ENCODE results near the gene ZBTB40. TPM values are rescaled to one million over a fixed set of nuclear protein-coding genes. Genes with fewer than 3 reads are reported as not detected.

The ZBTB40 gene, protein sequence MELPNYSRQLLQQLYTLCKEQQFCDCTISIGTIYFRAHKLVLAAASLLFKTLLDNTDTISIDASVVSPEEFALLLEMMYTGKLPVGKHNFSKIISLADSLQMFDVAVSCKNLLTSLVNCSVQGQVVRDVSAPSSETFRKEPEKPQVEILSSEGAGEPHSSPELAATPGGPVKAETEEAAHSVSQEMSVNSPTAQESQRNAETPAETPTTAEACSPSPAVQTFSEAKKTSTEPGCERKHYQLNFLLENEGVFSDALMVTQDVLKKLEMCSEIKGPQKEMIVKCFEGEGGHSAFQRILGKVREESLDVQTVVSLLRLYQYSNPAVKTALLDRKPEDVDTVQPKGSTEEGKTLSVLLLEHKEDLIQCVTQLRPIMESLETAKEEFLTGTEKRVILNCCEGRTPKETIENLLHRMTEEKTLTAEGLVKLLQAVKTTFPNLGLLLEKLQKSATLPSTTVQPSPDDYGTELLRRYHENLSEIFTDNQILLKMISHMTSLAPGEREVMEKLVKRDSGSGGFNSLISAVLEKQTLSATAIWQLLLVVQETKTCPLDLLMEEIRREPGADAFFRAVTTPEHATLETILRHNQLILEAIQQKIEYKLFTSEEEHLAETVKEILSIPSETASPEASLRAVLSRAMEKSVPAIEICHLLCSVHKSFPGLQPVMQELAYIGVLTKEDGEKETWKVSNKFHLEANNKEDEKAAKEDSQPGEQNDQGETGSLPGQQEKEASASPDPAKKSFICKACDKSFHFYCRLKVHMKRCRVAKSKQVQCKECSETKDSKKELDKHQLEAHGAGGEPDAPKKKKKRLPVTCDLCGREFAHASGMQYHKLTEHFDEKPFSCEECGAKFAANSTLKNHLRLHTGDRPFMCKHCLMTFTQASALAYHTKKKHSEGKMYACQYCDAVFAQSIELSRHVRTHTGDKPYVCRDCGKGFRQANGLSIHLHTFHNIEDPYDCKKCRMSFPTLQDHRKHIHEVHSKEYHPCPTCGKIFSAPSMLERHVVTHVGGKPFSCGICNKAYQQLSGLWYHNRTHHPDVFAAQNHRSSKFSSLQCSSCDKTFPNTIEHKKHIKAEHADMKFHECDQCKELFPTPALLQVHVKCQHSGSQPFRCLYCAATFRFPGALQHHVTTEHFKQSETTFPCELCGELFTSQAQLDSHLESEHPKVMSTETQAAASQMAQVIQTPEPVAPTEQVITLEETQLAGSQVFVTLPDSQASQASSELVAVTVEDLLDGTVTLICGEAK
- total RNA-seq (2021), result 13.7 and 21.4 TPM in 2 replicates
- Bru-seq, nascent RNA, result percentile 75 among the genes with signal in this experiment
- percentile 70 among the genes with signal in this experiment for BruChase-seq, experiment 1, labeled RNA remaining after a 2-hour chase
- BruChase-seq, experiment 2, labeled RNA remaining after a 6-hour chase, result percentile 77 among the genes with signal in this experiment
- long read RNA-seq, full-length matches to known transcripts, result 2 of 8 reads
- long read RNA-seq, partial matches to known transcripts, result 0 of 8 reads
- long read RNA-seq, other reads (novel, unspliced or antisense), result 6 of 8 reads

DNA sequence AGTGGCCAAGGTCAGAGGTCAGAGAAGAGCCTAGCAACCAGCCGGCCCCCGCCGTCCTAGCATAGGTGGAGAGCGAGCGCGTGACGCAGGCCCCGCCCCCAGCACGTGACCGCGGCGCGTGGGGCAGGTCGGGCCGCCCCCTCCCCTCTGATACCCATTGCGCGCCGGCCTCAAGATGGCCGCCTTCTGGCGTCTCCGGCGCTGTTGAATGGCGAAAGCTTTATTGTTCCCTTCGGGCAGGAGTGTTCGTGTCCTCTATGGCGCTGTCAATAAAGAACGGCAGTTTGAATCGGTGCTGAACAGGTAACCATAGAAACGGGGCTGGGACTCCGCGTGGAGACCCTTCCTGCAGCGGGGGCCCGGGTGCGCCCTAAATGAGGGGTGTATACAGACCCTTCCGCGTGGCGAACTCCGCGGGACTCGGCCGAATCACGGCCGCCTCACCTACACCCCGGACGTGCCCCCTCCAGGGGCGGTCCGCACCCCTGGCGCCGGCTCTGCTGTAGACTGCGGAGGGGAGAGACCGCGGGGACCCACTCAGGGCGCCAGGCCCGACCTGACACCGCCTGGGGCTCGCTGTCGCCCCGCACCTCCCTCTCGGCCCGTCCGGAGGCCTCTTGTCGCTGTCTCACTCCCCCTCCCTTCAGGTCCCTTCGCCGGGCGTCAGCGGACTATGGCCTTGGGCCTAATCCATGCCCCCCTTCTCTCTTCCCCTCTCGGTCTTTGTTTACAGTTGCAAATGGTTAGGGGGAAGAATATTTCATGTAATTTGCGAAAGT, at the start of gene ZBTB40:
ZBTB40 (plus strand) TSS at position 150 of the 779 bp plus-strand sequence. CDS start 38,098 bp downstream, outside the sequence.
- peaks cover 35% of the 10 kb centered on the region for H3K79me2 ChIP-seq (ENCODE audit: low read depth)
- BruUV-seq (replicated peaks), result TSS peak; percentile 47
- no peaks in the 10 kb centered on the region for H3K9me2 ChIP-seq (ENCODE audit: insufficient read depth)
- ChIA-PET CTCF (no interaction called here), POLR2A (ENCODE audit: unreplicated experiment) (no interaction called here)
- H4K20me1 ChIP-seq (ENCODE audit: insufficient read depth), result no peaks in the 10 kb centered on the region
- no peaks in the 10 kb centered on the region for H3K27me3 ChIP-seq (ENCODE audit: insufficient read depth, low read depth)
- peak; percentile 80 to 95 for DNase-seq
- peak within 1 kb of the TSS; percentile 68 for H3K4me3 ChIP-seq
- no peaks in the 10 kb centered on the region for H3K36me3 ChIP-seq (ENCODE audit: low read depth)
- H3K4me2 ChIP-seq, result peak within 1 kb of the TSS; percentile 84
- H2AFZ ChIP-seq, result peak within 1 kb of the TSS; percentile 83
- H3K9me3 ChIP-seq (ENCODE audit: insufficient read depth, low read depth), result no peaks in the 10 kb centered on the region
- no peaks in the 10 kb centered on the region for H3F3A ChIP-seq (ENCODE audit: insufficient read depth, low read depth)
- peaks cover 7% of the 10 kb centered on the region; the same call in 1 of the 2 replicates for H3K4me1 ChIP-seq (replicated peaks; ENCODE audit: insufficient read depth)
- intact Hi-C loops (cut with micrococcal nuclease; ENCODE audit: unreplicated experiment), result no loop called here
- H3K27ac ChIP-seq, result peak within 1 kb of the TSS; percentile 35; the same call in 1 of the 2 replicates
- TF ChIP-seq EZH2 (IDR thresholded peaks at IDR 0.05; ENCODE audit: low read depth), result no peak
- TF ChIP-seq, protein P1, sequence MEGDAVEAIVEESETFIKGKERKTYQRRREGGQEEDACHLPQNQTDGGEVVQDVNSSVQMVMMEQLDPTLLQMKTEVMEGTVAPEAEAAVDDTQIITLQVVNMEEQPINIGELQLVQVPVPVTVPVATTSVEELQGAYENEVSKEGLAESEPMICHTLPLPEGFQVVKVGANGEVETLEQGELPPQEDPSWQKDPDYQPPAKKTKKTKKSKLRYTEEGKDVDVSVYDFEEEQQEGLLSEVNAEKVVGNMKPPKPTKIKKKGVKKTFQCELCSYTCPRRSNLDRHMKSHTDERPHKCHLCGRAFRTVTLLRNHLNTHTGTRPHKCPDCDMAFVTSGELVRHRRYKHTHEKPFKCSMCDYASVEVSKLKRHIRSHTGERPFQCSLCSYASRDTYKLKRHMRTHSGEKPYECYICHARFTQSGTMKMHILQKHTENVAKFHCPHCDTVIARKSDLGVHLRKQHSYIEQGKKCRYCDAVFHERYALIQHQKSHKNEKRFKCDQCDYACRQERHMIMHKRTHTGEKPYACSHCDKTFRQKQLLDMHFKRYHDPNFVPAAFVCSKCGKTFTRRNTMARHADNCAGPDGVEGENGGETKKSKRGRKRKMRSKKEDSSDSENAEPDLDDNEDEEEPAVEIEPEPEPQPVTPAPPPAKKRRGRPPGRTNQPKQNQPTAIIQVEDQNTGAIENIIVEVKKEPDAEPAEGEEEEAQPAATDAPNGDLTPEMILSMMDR (conservative IDR thresholded peaks at IDR 0.05), result no peak

DNA sequence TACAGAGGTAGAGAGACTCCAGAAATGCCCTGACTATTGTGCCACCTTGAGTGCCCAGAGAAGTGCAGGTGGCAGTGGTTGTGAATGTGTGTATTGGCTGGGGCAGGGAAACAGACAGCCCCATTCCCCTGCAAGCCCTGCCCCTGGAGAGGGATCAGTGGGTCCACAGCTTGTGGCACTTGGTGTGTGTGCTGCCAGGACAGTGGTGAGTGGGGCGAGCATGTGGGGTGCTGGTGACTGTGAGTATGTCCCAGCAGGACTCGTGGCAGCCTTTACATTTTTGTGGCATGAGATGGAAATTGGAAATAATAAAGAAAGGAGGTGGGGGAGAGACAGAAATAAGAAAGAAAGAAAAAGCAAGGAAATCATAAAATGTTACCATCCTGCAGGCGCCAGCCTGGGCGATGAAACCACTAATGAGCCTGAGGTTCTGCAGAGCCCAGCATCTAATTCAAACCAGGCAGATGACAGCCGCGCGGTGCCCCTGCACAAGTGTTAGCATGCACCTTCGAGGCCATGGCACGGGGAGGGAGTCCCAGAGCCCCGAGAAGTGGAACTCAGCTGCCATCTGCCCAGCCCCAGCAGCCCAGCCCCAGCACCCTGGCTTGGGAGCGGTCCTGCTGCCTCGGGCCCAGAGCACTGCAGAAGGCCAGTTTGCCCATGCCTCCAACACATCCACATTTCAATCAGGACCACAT, 49.1 kb upstream of the ZBTB40 start:
- Histone ChIP-seq H3K4me1 (replicated peaks; ENCODE audit: insufficient read depth) (peaks cover 9% of the 10 kb centered on the region), H3K4me3 (no peak overlapping the region), H3K9me2 (ENCODE audit: insufficient read depth) (no peaks in the 10 kb centered on the region), H4K20me1 (ENCODE audit: insufficient read depth) (no peaks in the 10 kb centered on the region), H2AFZ (no peak overlapping the region), H3K27me3 (ENCODE audit: insufficient read depth, low read depth) (no peaks in the 10 kb centered on the region), H3K79me2 (ENCODE audit: low read depth) (no peaks in the 10 kb centered on the region), H3K27ac (no peak overlapping the region), H3K36me3 (ENCODE audit: low read depth) (no peaks in the 10 kb centered on the region), H3F3A (ENCODE audit: insufficient read depth, low read depth) (peaks cover 9% of the 10 kb centered on the region; the same call in 1 of the 2 replicates), H3K9me3 (ENCODE audit: insufficient read depth, low read depth) (no peaks in the 10 kb centered on the region), H3K4me2 (no peak overlapping the region)
- no peak for DNase-seq
- intact Hi-C loops (cut with micrococcal nuclease; ENCODE audit: unreplicated experiment), result no loop called here
- BruUV-seq (replicated peaks), result no TSS peak
- ChIA-PET CTCF (no interaction called here), POLR2A (ENCODE audit: unreplicated experiment) (no interaction called here)
- TF ChIP-seq EZH2 (IDR thresholded peaks at IDR 0.05; ENCODE audit: low read depth), result no peak
- TF ChIP-seq, protein P1 (conservative IDR thresholded peaks at IDR 0.05), result no peak
